ENCODE measurements around the gene PAPLN.

Gene PAPLN

GRCh38 chr14:73263606-73264005, 26.3 kb downstream of the PAPLN start:
- no peak for DNase-seq

- no peak for DNase-seq
Measured at GRCh38 chr14:73264080-73264884, 27.0 kb downstream of the PAPLN start.

- DNase-seq = no peak
Measured at GRCh38 chr14:73264885-73265720, 27.8 kb downstream of the PAPLN start.

- DNase-seq = no peak
Measured at GRCh38 chr14:73265721-73266046, 28.4 kb downstream of the PAPLN start.

GRCh38 chr14:73266317-73266716, 29.0 kb downstream of the PAPLN start:
- DNase-seq = no peak

- no peak for DNase-seq
Measured at GRCh38 chr14:73267474-73267873, 30.2 kb downstream of the PAPLN start.

GRCh38 chr14:73269729-73270531, 32.6 kb downstream of the PAPLN start:
- peak; percentile 25 for DNase-seq

- no peak for DNase-seq
Measured at GRCh38 chr14:73272393-73272792, 35.1 kb downstream of the PAPLN start.

- DNase-seq = no peak
Measured at GRCh38 chr14:73273799-73274198, 36.5 kb downstream of the PAPLN start.

- no peak for DNase-seq
Measured at GRCh38 chr14:73276836-73277235, 39.5 kb downstream of the PAPLN start.

- no peak for DNase-seq
Measured at GRCh38 chr14:73277376-73277775, 40.1 kb downstream of the PAPLN start.

DNA sequence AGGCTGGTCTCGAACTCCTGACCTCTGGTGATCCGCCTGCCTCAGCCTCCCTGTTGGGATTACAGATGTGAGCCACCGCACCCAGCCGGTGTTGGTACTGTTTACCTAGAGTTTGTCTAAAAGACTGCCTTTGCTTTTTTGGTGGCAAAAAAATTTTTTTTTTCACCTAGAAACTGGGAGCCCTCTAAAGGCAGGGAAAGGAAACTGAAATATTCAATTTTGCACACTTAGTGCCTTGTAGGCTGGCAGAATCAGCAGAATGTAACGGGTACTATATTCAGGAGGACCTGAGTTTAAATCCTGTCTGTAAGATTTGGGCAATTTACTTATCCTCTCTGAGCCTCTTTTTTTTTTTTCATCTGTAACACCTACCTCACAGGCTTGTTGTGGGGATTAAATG, 43.6 kb downstream of the PAPLN start:
- DNase-seq = no peak

GRCh38 chr14:73283608-73284379, 46.5 kb downstream of the PAPLN start:
- no peak for DNase-seq

DNA sequence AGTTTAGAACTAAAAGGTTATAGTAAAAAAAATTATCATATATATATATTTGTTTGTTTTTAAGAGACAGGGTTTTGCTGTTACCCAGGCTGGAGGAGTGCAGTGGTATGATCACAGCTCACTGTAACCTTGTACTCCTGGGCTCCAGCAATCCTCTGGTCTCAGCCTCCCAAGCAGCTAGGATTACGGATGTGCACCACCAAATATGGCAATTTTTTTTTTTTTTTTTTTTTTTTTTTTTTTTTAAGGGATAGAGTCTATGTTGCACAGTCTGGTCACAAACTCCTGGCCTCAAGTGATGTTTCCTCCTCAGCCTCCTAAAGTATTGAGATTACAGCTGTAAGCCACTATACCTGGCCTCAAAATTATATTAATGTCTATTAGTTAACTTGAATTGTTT, 48.7 kb downstream of the PAPLN start:
- no peak for DNase-seq

GRCh38 chr14:73286598-73286997, 49.3 kb downstream of the PAPLN start:
- DNase-seq = no peak

- no peak for DNase-seq
Measured at GRCh38 chr14:73287071-73287470, 49.8 kb downstream of the PAPLN start.

- DNase-seq = no peak
Measured at GRCh38 chr14:73289308-73289707, 52.0 kb downstream of the PAPLN start.

DNA sequence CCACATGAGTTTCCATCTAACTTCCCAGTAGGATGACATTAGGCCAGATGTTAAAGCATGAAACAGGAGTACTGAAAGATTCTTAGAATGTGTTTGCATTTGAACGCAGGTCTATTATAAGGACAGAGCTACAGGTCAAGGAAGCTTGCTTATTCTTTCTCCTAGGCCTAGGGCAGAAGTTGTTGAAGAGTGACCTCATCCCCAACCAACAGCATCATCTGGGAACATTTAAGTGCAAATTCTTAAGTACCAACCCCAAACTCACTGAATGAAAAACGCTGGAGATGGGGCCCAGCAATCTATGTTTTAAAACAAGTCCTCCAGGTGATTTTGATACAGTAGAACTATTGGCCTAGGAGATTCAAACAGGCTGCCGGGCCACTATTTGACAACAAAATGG, 52.4 kb downstream of the PAPLN start:
- no peak for DNase-seq

- no peak for DNase-seq
Measured at GRCh38 chr14:73290279-73290678, 53.0 kb downstream of the PAPLN start.

DNA sequence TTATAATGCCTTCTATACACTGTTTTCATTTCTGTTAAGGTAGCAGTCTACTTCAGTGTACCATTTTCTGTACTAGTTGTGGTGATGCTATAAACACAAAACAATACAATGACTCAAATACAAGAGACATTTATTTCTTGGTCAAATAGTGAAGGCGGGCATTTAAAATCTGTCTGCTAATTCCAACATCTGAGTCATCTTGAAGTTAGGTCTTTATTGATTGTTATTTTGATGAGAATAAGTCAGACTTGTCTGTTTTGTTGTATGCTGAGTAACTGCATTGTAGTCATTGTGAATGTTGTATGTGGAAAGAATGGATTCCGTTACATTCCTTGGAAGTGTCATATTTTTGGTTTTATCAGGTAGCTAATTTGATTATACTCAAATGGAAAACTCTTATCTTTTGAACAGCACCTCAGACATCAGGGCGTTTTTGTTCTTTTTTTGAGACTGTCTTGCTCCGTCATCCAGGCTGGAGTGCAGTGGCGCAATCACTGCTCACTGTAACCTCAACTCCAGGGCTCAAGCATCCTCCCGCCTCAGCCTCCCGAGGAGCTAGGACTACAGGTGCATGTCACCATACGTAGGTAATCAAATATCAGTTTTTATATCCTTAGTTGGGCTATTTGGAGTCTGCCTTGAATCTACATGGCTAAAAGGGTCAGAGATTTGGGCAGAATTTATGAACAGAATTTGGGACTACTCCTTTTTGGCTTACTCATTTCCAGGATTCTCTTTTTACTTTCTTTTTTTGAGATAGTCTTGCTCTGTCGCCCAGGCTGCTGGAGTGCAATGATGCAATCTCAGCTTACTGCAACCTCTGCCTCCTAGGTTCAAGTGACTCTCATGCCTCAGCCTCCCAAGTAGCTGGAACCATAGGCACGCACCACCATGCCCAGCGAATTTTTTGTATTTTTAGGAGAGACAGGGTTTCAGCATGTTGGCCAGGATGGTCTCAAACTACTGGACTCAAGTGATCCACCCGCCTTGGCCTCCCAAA, 56.8 kb downstream of the PAPLN start:
- DNase-seq = peak; percentile 25

GRCh38 chr14:73295198-73295796, 58.0 kb downstream of the PAPLN start:
- DNase-seq = peak; percentile 58
